Activated T-helper 2 cell treated with anti-CD3 and anti-CD28 coated beads, Interferon-gamma antibody, Interleukin-2, Interleukin-4, amounts not matched to agents 10 μg/mL and 5 μg/mL and 100 μg/mL, durations not matched to agents 14 hours and 24 hours and 36 hours (primary cell): Measurements from ENCODE around the gene VIL1. TPM values are rescaled to one million over a fixed set of nuclear protein-coding genes. Genes with fewer than 3 reads are reported as not detected.

Experiments used
- DNase-seq: peaks from one replicate; pipeline ENCODE4 v3.0.0; 2021; ENCODE audit warnings: low spot score
- H3K27ac Mint-ChIP-seq: one replicate; pipeline ENCODE4 v1.8.0; 2021; ENCODE audit warnings: mixed read lengths
- H3K27me3 Mint-ChIP-seq: one replicate; pipeline ENCODE4 v1.8.0; 2021; ENCODE audit warnings: low read depth, mixed read lengths
- H3K36me3 Mint-ChIP-seq: one replicate; pipeline ENCODE4 v1.8.0; 2021; ENCODE audit warnings: low read depth, mixed read lengths
- H3K4me1 Mint-ChIP-seq: one replicate; pipeline ENCODE4 v1.8.0; 2021; ENCODE audit warnings: low read depth, mixed read lengths
- H3K4me3 Mint-ChIP-seq: one replicate; pipeline ENCODE4 v1.8.0; 2021; ENCODE audit warnings: low read depth, mild to moderate bottlenecking, moderate library complexity, mixed read lengths
- H3K9me3 Mint-ChIP-seq: one replicate; pipeline ENCODE4 v1.8.0; 2021; ENCODE audit warnings: mixed read lengths
- intact Hi-C: fragments of 100-400 bp; cut with micrococcal nuclease; formaldehyde crosslinking; loops from one replicate; pipeline ENCODE4 v1.15.1; 2023
- total RNA-seq: library from RNA; stranded (reverse); gene quantifications from 2 replicates; pipeline ENCODE4 v1.2.3, GENCODE V29; 2022

The VIL1 gene
- total RNA-seq, 1 donor from 2014 or later: not detected

DNA sequence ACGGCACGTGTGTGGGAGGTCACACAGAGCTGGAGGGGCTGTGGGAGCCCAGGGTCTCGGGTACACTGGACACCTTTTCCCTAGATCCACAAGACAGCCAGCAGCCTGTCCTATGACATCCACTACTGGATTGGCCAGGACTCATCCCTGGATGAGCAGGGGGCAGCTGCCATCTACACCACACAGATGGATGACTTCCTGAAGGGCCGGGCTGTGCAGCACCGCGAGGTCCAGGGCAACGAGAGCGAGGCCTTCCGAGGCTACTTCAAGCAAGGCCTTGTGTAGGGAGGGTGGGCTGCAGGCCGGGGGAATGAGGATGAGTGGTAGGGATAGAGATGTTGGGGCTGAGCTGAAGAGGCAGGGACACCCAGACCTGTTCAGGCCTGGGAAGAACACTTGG, 6.6 kb downstream of the VIL1 start:
- no peaks in the 10 kb centered on the region for H3K27me3 Mint-ChIP-seq
- no peaks in the 10 kb centered on the region for H3K36me3 Mint-ChIP-seq
- no peak overlapping the region for H3K4me3 Mint-ChIP-seq
- H3K27ac Mint-ChIP-seq: no peak overlapping the region
- H3K9me3 Mint-ChIP-seq: no peaks in the 10 kb centered on the region
- no peaks in the 10 kb centered on the region for H3K4me1 Mint-ChIP-seq
- no peak for DNase-seq
- intact Hi-C loops: no loop called here

DNA sequence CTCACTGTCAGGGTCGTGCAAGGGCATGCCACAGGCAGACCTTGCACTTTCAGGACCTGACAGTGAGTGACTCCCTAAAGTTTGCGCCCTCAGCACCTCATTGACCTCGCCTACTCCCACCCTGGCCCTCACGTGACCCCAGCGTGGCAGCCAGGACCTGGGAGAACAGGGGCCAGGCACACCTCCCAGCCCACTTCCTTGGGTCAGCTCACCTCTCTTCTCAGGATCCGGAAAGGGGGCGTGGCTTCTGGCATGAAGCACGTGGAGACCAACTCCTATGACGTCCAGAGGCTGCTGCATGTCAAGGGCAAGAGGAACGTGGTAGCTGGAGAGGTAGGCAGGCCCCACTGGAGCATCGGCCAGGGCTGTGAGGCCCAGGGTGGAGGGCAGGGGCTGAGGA, 8.8 kb downstream of the VIL1 start:
- Mint-ChIP-seq H3K36me3 (no peaks in the 10 kb centered on the region), H3K4me1 (no peaks in the 10 kb centered on the region), H3K27me3 (no peaks in the 10 kb centered on the region), H3K4me3 (no peak overlapping the region), H3K9me3 (no peaks in the 10 kb centered on the region), H3K27ac (no peak overlapping the region)
- no peak for DNase-seq
- intact Hi-C loops: no loop called here

DNA sequence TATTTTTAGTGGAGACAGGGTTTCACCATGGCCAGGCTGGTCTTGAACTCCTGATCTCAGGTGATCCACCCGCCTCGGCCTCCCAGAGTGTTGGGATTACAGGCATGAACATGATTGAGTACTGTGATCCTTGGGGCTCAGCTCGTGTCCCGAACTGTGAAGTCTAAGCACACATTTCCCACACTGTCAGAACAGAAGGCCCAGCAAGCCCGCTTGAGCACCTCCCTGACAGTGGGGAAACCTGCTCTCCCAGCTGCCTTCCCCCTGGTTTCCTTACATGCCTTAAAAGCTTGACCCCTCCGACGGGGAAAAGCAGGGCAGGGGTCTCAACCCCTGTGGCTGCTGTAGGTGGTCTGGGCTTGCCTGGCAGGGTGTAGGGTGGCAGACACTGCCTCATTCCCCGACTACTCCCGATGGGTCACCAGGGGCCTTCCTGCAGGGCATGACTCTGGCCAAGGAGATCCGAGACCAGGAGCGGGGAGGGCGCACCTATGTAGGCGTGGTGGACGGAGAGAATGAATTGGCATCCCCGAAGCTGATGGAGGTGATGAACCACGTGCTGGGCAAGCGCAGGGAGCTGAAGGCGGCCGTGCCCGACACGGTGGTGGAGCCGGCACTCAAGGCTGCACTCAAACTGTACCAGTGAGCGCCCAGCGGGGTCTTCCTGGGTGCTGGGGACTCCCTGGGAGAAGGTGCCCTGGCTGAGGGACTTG, 10.1 kb downstream of the VIL1 start:
- no peaks in the 10 kb centered on the region for H3K27me3 Mint-ChIP-seq
- intact Hi-C loops: no loop called here
- no peak for DNase-seq
- no peaks in the 10 kb centered on the region for H3K4me1 Mint-ChIP-seq
- no peak overlapping the region for H3K4me3 Mint-ChIP-seq
- no peaks in the 10 kb centered on the region for H3K9me3 Mint-ChIP-seq
- H3K27ac Mint-ChIP-seq: no peak overlapping the region
- H3K36me3 Mint-ChIP-seq: no peaks in the 10 kb centered on the region

DNA sequence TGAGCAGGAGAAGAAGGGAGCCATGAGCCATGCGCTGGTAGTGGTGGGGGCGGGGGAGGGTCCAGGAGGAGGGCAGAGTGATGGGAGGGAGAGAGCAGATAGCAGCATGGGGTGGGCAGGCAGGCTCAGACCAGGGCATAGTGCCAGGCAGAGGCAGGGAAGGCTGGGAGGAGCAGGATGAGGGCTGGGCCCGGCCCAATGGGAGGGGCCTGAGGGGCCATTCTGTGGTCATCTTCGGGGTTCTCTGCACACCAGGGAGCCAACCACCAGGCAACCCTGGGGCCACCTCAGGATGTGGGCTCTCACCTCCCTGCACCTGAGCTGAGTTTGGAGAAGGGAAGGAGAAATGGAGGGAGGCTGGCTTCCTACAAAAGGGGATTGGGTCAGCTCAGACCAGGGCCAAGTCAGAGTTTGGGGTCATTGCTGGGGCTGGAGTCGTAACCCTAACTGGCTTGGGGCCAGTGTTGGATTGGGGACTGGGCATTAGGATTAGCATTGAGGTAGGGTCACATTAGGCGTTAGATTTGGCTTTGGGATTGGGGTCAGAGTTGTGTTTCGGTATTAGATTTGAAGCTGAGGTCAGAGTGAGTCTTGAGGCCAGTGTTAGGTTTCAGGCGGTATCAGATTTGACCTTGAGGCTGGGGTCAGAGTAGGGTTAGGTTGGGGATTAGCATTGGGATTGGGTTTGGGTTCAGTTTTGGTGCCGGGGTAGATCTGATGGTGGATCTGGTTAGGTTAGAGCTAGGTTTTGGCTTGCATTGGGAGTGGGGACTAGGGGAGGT, 11.2 kb downstream of the VIL1 start:
- Mint-ChIP-seq H3K27me3 (no peaks in the 10 kb centered on the region), H3K4me3 (no peak overlapping the region), H3K27ac (no peak overlapping the region), H3K9me3 (no peaks in the 10 kb centered on the region), H3K4me1 (no peaks in the 10 kb centered on the region), H3K36me3 (no peaks in the 10 kb centered on the region)
- DNase-seq: no peak
- intact Hi-C loops: no loop called here

DNA sequence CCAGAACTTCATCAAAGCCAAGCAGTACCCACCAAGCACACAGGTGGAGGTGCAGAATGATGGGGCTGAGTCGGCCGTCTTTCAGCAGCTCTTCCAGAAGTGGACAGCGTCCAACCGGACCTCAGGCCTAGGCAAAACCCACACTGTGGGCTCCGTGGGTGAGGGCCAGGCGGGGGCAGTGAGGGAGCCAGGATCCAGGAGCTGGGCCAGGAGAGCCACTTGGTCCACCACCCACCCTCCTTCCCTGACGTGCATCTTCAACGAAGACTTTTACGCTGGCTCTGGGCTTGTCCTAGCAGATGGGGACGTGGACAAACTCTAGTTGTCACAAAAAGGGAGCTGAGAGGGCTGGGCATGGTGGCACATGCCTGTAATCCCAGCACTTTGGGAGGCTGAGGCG, 11.8 kb downstream of the VIL1 start:
- Mint-ChIP-seq H3K4me3 (no peak overlapping the region), H3K27ac (no peak overlapping the region), H3K9me3 (no peaks in the 10 kb centered on the region), H3K4me1 (no peaks in the 10 kb centered on the region), H3K36me3 (no peaks in the 10 kb centered on the region), H3K27me3 (no peaks in the 10 kb centered on the region)
- no peak for DNase-seq
- intact Hi-C loops: no loop called here

DNA sequence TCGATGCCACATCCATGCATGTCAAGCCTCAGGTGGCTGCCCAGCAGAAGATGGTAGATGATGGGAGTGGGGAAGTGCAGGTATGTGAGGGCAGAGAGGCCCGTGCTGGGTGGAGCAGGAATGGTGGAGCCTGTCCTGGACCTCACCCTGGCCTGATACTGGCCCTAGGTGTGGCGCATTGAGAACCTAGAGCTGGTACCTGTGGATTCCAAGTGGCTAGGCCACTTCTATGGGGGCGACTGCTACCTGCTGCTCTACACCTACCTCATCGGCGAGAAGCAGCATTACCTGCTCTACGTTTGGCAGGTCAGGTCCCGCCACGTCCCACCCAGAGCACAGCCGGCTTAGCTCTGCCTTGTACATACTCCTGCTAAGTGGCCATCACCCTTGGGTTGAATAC, 13.0 kb downstream of the VIL1 start:
- Mint-ChIP-seq H3K4me1 (no peaks in the 10 kb centered on the region), H3K27ac (no peak overlapping the region), H3K9me3 (no peaks in the 10 kb centered on the region), H3K27me3 (no peaks in the 10 kb centered on the region), H3K4me3 (no peak overlapping the region), H3K36me3 (no peaks in the 10 kb centered on the region)
- DNase-seq: no peak
- intact Hi-C loops: no loop called here

DNA sequence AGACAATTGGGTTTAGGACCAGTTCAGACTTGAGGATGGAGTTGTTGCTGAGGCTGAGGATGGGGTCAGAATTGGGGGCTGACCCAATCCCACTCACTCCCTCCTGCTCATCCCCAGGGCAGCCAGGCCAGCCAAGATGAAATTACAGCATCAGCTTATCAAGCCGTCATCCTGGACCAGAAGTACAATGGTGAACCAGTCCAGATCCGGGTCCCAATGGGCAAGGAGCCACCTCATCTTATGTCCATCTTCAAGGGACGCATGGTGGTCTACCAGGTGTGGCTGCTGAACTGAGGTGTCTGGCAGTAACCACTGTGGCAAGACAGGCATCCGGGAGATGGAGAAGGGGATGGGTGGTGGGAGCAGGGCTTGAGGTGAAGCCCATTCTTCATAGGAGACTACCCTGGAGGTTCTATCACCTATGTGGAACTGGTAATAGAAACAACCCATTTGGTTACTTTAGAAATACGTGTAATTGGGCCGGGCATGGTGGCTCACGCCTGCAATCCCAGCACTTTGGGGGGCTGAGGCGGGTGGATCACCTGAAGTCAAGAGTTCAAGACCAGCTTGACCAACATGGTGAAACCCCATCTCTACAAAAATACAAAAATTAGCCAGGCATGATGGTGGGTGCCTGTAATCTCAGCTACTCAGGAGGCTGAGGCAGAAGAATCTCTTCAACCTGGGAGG, 13.9 kb downstream of the VIL1 start:
- Mint-ChIP-seq H3K4me3 (no peak overlapping the region), H3K27me3 (no peaks in the 10 kb centered on the region), H3K4me1 (no peaks in the 10 kb centered on the region), H3K27ac (no peak overlapping the region), H3K9me3 (no peaks in the 10 kb centered on the region), H3K36me3 (no peaks in the 10 kb centered on the region)
- intact Hi-C loops: no loop called here
- no peak for DNase-seq

DNA sequence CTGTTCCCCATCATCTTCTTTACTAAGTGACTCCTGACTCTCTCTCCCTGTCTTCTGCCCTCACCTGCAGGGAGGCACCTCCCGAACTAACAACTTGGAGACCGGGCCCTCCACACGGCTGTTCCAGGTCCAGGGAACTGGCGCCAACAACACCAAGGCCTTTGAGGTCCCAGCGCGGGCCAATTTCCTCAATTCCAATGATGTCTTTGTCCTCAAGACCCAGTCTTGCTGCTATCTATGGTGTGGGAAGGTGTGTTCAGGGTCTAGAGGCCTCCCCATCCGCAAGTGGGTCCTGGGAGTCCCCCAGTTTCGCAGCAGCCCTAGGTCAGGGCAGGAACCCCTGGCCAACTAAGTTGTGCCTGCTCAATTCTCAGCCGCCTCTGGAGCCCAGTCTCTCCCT, 15.5 kb downstream of the VIL1 start:
- Mint-ChIP-seq H3K4me3 (no peak overlapping the region), H3K27me3 (no peaks in the 10 kb centered on the region), H3K27ac (no peak overlapping the region), H3K4me1 (no peaks in the 10 kb centered on the region), H3K36me3 (no peaks in the 10 kb centered on the region), H3K9me3 (no peaks in the 10 kb centered on the region)
- intact Hi-C loops: no loop called here
- DNase-seq: no peak

DNA sequence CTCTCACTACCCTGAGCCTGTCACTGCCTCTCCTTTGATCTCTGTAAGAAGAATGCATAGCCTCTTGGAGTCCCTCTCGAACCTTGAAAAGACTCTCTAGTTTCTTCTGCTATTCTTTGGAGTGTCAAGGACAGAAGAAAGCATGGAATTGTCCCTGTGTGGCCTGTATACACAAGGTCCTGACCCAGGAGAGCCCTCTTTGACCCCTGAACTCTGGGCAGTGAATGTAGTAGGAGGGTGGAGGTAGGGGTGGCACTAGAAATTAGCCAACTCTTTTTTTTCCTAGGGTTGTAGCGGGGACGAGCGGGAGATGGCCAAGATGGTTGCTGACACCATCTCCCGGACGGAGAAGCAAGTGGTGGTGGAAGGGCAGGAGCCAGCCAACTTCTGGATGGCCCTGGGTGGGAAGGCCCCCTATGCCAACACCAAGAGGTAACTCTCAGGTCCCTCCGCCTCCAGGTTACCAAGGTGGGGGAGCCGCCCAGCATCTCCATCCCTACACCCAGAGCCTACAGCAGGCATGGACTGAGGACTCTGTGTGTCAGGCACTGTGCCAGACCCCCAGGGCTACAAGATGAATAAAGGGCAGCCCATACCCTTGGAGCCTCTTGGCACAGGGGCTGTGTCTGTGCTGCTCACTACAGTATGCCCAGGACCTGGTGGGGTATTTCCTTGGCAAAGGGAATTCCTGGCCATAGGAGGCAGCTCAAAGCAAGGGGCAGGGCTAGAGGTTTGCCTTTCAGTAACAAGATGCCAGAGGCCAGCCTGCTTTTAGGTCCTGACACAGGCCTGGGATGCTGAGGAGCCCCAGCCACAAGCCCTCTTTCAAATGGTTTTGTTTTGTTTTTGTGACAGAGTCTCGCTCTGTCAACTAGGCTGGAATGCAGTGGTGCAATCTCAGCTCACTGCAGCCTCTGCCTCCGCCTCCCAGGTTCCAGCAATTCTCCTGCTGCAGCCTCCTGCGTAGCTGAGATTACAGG, 16.4 kb downstream of the VIL1 start:
- no peaks in the 10 kb centered on the region for H3K27me3 Mint-ChIP-seq
- no peaks in the 10 kb centered on the region for H3K36me3 Mint-ChIP-seq
- DNase-seq: no peak
- intact Hi-C loops: no loop called here
- no peaks in the 10 kb centered on the region for H3K9me3 Mint-ChIP-seq
- no peak overlapping the region for H3K27ac Mint-ChIP-seq
- no peaks in the 10 kb centered on the region for H3K4me1 Mint-ChIP-seq
- no peak overlapping the region for H3K4me3 Mint-ChIP-seq

DNA sequence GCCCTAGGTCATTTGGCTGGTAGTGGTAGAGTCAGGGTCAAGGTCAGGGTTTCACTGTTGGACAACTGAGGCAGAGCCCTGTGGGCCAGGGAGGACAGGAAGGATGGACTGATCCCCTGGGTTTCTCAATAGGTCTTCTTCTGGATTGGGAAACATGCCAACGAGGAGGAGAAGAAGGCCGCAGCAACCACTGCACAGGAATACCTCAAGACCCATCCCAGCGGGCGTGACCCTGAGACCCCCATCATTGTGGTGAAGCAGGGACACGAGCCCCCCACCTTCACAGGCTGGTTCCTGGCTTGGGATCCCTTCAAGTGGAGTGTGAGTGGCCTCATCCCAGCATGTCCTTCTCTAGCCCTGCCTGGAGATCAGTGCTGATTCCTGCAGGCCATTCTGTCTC, 18.1 kb downstream of the VIL1 start:
- DNase-seq: no peak
- Mint-ChIP-seq H3K36me3 (no peaks in the 10 kb centered on the region), H3K4me1 (no peaks in the 10 kb centered on the region), H3K27me3 (no peaks in the 10 kb centered on the region), H3K27ac (no peak overlapping the region), H3K4me3 (no peak overlapping the region), H3K9me3 (no peaks in the 10 kb centered on the region)
- intact Hi-C loops: no loop called here

DNA sequence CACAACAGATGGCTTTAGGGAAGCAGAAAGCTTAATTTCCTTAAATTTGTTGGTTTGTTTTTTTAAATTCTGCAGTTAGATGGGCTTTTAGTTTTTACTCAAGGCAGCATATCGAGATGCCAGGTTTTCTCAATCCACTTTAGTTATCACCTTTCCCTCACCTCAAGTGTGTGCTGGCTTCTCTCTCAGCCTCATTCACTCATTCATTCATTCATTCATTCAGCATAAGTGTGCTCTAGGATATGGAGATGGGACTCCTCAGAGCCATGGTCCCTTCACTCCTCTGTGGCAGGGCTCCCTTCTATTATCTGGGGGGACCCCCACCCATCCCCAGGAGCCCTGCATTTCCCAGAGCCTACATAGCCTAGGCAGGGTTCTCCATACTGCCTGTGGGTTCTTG, 19.0 kb downstream of the VIL1 start:
- Mint-ChIP-seq H3K4me3 (no peak overlapping the region), H3K27me3 (no peaks in the 10 kb centered on the region), H3K4me1 (no peaks in the 10 kb centered on the region), H3K9me3 (no peaks in the 10 kb centered on the region), H3K36me3 (no peaks in the 10 kb centered on the region), H3K27ac (no peak overlapping the region)
- no peak for DNase-seq
- intact Hi-C loops: no loop called here

DNA sequence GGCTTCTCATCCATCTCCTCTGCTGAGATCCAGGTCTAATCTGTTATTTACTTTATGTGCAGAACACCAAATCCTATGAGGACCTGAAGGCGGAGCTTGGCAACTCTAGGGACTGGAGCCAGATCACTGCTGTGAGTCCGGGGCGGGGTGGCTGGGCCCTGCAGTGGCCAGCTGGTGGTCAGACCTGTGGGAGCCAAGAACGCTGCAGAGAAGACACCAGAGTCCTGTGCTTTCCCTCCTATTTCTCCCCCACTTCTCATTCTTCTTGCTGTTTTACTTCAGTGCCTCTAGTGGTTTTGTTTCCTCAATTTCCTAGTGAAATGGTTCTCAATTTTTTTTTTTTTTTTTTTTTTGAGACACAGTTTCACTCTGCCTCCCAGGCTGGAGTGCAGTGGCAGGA, 19.7 kb downstream of the VIL1 start:
- Mint-ChIP-seq H3K27me3 (no peaks in the 10 kb centered on the region), H3K36me3 (no peaks in the 10 kb centered on the region), H3K9me3 (no peaks in the 10 kb centered on the region), H3K27ac (no peak overlapping the region), H3K4me1 (no peaks in the 10 kb centered on the region), H3K4me3 (no peak overlapping the region)
- intact Hi-C loops: no loop called here
- DNase-seq: no peak
